CD4-positive, alpha-beta memory T cell (primary cell): ENCODE measurements around the gene APLP1. TPM values are rescaled to one million over a fixed set of nuclear protein-coding genes. Genes with fewer than 3 reads are reported as not detected.
A peak's percentile ranks its signal among the peaks of the same experiment; 100 is the strongest.

ENCODE experiments used
- CTCF ChIA-PET: fragments of 350-600 bp; sonication (Branson Sonifier 250); formaldehyde crosslinking; loops from one replicate; lab custom pipeline; 2021; ENCODE audit warnings: inconsistent platforms; ENCODE audit not compliant: partially characterized antibody; lab: Charles Lee
- POLR2A ChIA-PET: fragments of 350-600 bp; sonication (Branson Sonifier 250); formaldehyde crosslinking; loops from one replicate; lab custom pipeline; 2021; ENCODE audit not compliant: partially characterized antibody; lab: Charles Lee
- DNase-seq, 5 donors: peaks; one replicate each; pipeline versions ENCODE4 v3.0.0 to v3.0.0-alpha.2; 2020 to 2022; ENCODE audit warnings: mixed read lengths in 1 of 5
- H3K27ac ChIP-seq: one replicate; pipeline ENCODE4 v1.7.0; 2013; ENCODE audit warnings: low read depth, low read length
- H3K27me3 ChIP-seq: 2 replicates; pipeline ENCODE4 v1.7.0; 2013; ENCODE audit warnings: mild to moderate bottlenecking, low read length, moderate library complexity; ENCODE audit not compliant: insufficient read depth
- H3K36me3 ChIP-seq: 2 replicates; pipeline ENCODE4 v1.7.0; 2013; ENCODE audit warnings: mild to moderate bottlenecking, low read length, moderate library complexity; ENCODE audit not compliant: insufficient read depth
- H3K4me1 ChIP-seq: 2 replicates; pipeline ENCODE4 v1.7.0; 2013; ENCODE audit warnings: mild to moderate bottlenecking, low read length, moderate library complexity; ENCODE audit not compliant: insufficient read depth
- H3K4me3 ChIP-seq, 2 donors: one replicate each; pipeline ENCODE4 v1.7.0; 2013; ENCODE audit warnings: low read length in 2 of 2, mild to moderate bottlenecking in 1 of 2
- H3K9me3 ChIP-seq, 2 donors: one replicate each; pipeline ENCODE4 v1.7.0; 2013; ENCODE audit warnings: low read length in 2 of 2, control low read depth in 1 of 2; ENCODE audit not compliant: control insufficient read depth in 1 of 2
- H3K27ac Mint-ChIP-seq, 7 donors: one replicate each; pipeline ENCODE4 v1.8.0; 2020 to 2021; ENCODE audit warnings: mixed read lengths in 7 of 7, mild to moderate bottlenecking in 6 of 7, inconsistent platforms in 3 of 7, moderate library complexity in 3 of 7
- H3K27me3 Mint-ChIP-seq, 2 donors: one replicate each; pipeline ENCODE4 v1.8.0; 2020 to 2021; ENCODE audit warnings: mixed read lengths in 2 of 2
- H3K36me3 Mint-ChIP-seq, 2 donors: one replicate each; pipeline ENCODE4 v1.8.0; 2020 to 2021; ENCODE audit warnings: mixed read lengths in 2 of 2, inconsistent platforms in 1 of 2, mild to moderate bottlenecking in 1 of 2
- H3K4me1 Mint-ChIP-seq, 4 donors: one replicate each; pipeline ENCODE4 v1.8.0; 2020 to 2021; ENCODE audit warnings: mixed read lengths in 4 of 4, mild to moderate bottlenecking in 1 of 4
- H3K4me3 Mint-ChIP-seq, 8 donors: one replicate each; pipeline ENCODE4 v1.8.0; 2020 to 2021; ENCODE audit warnings: mixed read lengths in 8 of 8, mild to moderate bottlenecking in 7 of 8, moderate library complexity in 6 of 8, inconsistent platforms in 3 of 8
- H3K9me3 Mint-ChIP-seq, 8 donors: one replicate each; pipeline ENCODE4 v1.8.0; 2020 to 2021; ENCODE audit warnings: mixed read lengths in 8 of 8, mild to moderate bottlenecking in 5 of 8, inconsistent platforms in 3 of 8, moderate library complexity in 1 of 8
- intact Hi-C: fragments of 100-400 bp; cut with micrococcal nuclease; formaldehyde crosslinking; loops from one replicate; pipeline ENCODE4 v1.15.1; 2023
- polyA plus RNA-seq, 2 donors: library from polyadenylated mRNA; unstranded; fragments of 300-500 nt; fragmentation: Illumina TruSeq; gene quantifications; one replicate each; pipeline ENCODE4 v1.2.3, GENCODE V29; 2021
- total RNA-seq, 2 experiments: library from RNA; stranded (reverse); gene quantifications; one replicate each; pipeline ENCODE4 v1.2.3, GENCODE V29; 2021

Gene APLP1
- total and polyA plus RNA-seq, 4 experiments from 2014 or later, result 0.70 TPM; not detected in 3

GRCh38 chr19:35903550-35904179, 35.3 kb downstream of the APLP1 start:
- POLR2A ChIA-PET, result interaction anchor here (0.7 to 5.2 kb wide), 15 partner anchors 8 to 159 kb away, joined by 3 to 73 read pairs (median 6); partner anchors contain the start of genes LIN37, PSENEN and U2AF1L4
- Histone ChIP-seq H3K9me3 (no peaks in the 10 kb centered on the region), H3K27ac (peak overlapping the region; percentile 100), H3K4me1 (peaks cover 38% of the 10 kb centered on the region), H3K4me3 (peak overlapping the region; percentile 92 to 96), H3K27me3 (no peaks in the 10 kb centered on the region), H3K36me3 (no peaks in the 10 kb centered on the region)
- peak; percentile 88 to 95 (median 91) for DNase-seq
- no peaks in the 10 kb centered on the region for H3K27me3 Mint-ChIP-seq
- peak overlapping the region; percentile 92 to 99 (median 98) for H3K27ac Mint-ChIP-seq
- CTCF ChIA-PET, result interaction anchor here (0.5 to 3.8 kb wide), 4 partner anchors 22 to 314 kb away, joined by 3 to 13 read pairs (median 5); no protein-coding TSS in a partner anchor
- intact Hi-C loops, result loop anchor here (1.0 to 5.0 kb wide), 3 partner anchors 21 to 691 kb away; partner anchors contain the start of genes PSENEN and U2AF1L4
- H3K4me3 Mint-ChIP-seq, result peak overlapping the region; percentile 88 to 100 (median 99)
- peaks cover 2 to 24% of the 10 kb centered on the region in 2 donors for H3K36me3 Mint-ChIP-seq
- peaks cover 20 to 71% (median 40%) of the 10 kb centered on the region in 4 donors for H3K4me1 Mint-ChIP-seq
- H3K9me3 Mint-ChIP-seq, result no peaks in the 10 kb centered on the region

- POLR2A ChIA-PET, result interaction anchor here (1.4 to 5.2 kb wide), 7 partner anchors 7 to 159 kb away, joined by 4 to 73 read pairs (median 9); partner anchors contain the start of genes PSENEN and U2AF1L4
Measured at GRCh38 chr19:35904311-35905068, 36.1 kb downstream of the APLP1 start.

GRCh38 chr19:35905178-35905727, 36.9 kb downstream of the APLP1 start:
- H3K27me3 Mint-ChIP-seq, result no peaks in the 10 kb centered on the region
- Histone ChIP-seq H3K36me3 (no peaks in the 10 kb centered on the region), H3K4me1 (peaks cover 42% of the 10 kb centered on the region), H3K9me3 (no peaks in the 10 kb centered on the region), H3K4me3 (no peak overlapping the region), H3K27me3 (no peaks in the 10 kb centered on the region), H3K27ac (no peak overlapping the region)
- peaks cover 23 to 62% (median 43%) of the 10 kb centered on the region in 4 donors for H3K4me1 Mint-ChIP-seq
- DNase-seq, result no peak
- no peaks in the 10 kb centered on the region for H3K9me3 Mint-ChIP-seq
- ChIA-PET POLR2A (interaction anchor here (1.6 to 5.2 kb wide), 4 partner anchors 12 to 25 kb away, joined by 6 to 73 read pairs (median 11); no protein-coding TSS in a partner anchor), CTCF (interaction anchor here (1.0 to 3.8 kb wide), 3 partner anchors 23 to 54 kb away, joined by 3 to 13 read pairs (median 3); no protein-coding TSS in a partner anchor)
- peaks cover 0 to 14% of the 10 kb centered on the region in 2 donors for H3K36me3 Mint-ChIP-seq
- H3K27ac Mint-ChIP-seq, result peak overlapping the region; percentile 75 to 99 (median 92)
- intact Hi-C loops, result no loop called here
- peak overlapping the region in 1 of 8 donors; percentile 79 for H3K4me3 Mint-ChIP-seq

More at GRCh38 chr19:35904311-35905068, 36.1 kb downstream of the APLP1 start:
- Mint-ChIP-seq H3K36me3 (peaks cover 0 to 16% of the 10 kb centered on the region in 2 donors), H3K4me1 (peaks cover 23 to 70% (median 43%) of the 10 kb centered on the region in 4 donors), H3K4me3 (peak overlapping the region in 7 of 8 donors; percentile 26 to 79 (median 63)), H3K27me3 (no peaks in the 10 kb centered on the region), H3K9me3 (no peaks in the 10 kb centered on the region), H3K27ac (peak overlapping the region; percentile 92 to 99 (median 98))
- Histone ChIP-seq H3K9me3 (no peaks in the 10 kb centered on the region), H3K27ac (peak overlapping the region; percentile 100), H3K4me1 (peaks cover 42% of the 10 kb centered on the region), H3K4me3 (no peak overlapping the region), H3K36me3 (no peaks in the 10 kb centered on the region), H3K27me3 (no peaks in the 10 kb centered on the region)
- CTCF ChIA-PET, result interaction anchor here (0.5 to 3.8 kb wide), 3 partner anchors 27 to 313 kb away, joined by 3 to 13 read pairs (median 3); no protein-coding TSS in a partner anchor
- intact Hi-C loops, result loop anchor here (5.0 kb wide), 1 partner anchor 692 kb away; no protein-coding TSS in a partner anchor
- no peak for DNase-seq

DNA sequence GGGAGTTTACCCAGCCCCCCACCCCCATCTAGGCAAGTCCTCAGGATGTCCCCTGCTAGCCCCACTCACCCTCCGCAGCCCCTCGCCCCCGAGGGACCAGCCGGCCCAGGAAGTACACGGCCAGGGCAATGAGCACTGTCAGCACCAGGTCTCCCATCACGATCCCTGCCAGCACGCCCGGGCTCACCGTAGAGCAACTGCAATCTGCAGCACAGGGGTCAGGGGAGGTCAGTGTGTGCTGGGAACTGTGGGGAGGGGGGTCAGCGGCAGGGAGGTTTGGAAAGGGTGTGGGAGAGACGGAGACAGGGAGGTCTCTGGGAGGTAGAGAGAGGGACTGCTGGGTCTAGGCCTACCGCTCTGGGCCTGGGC, 39.0 kb downstream of the APLP1 start:
- Histone ChIP-seq H3K27me3 (no peaks in the 10 kb centered on the region), H3K4me1 (peaks cover 34% of the 10 kb centered on the region), H3K9me3 (no peaks in the 10 kb centered on the region), H3K36me3 (no peaks in the 10 kb centered on the region), H3K27ac (no peak overlapping the region), H3K4me3 (no peak overlapping the region)
- peak overlapping the region in 1 of 7 donors; percentile 66 for H3K27ac Mint-ChIP-seq
- CTCF ChIA-PET, result no interaction called here
- H3K27me3 Mint-ChIP-seq, result no peaks in the 10 kb centered on the region
- H3K36me3 Mint-ChIP-seq, result peaks cover 0 to 9% of the 10 kb centered on the region in 2 donors
- POLR2A ChIA-PET, result interaction anchor here (5.2 kb wide), 1 partner anchor 23 kb away, joined by 73 read pairs; no protein-coding TSS in a partner anchor
- H3K4me1 Mint-ChIP-seq, result peaks cover 15 to 50% (median 34%) of the 10 kb centered on the region in 4 donors
- intact Hi-C loops, result no loop called here
- no peak overlapping the region for H3K4me3 Mint-ChIP-seq
- H3K9me3 Mint-ChIP-seq, result no peaks in the 10 kb centered on the region
- no peak for DNase-seq

- H3K9me3 ChIP-seq, result no peaks in the 10 kb centered on the region
- peaks cover 15 to 45% (median 28%) of the 10 kb centered on the region in 4 donors for H3K4me1 Mint-ChIP-seq
- no peak for DNase-seq
- H3K36me3 Mint-ChIP-seq, result peaks cover 0 to 7% of the 10 kb centered on the region in 2 donors
- intact Hi-C loops, result no loop called here
- H3K4me3 ChIP-seq, result no peak within 1 kb of the TSS
- no peaks in the 10 kb centered on the region for H3K27me3 ChIP-seq
- H3K4me1 ChIP-seq, result peaks cover 29% of the 10 kb centered on the region
- H3K4me3 Mint-ChIP-seq, result peak within 1 kb of the TSS in 1 of 8 donors; percentile 29
- POLR2A ChIA-PET, result no interaction called here
- CTCF ChIA-PET, result interaction anchor here (1.3 kb wide), 1 partner anchor 23 kb away, joined by 4 read pairs; no protein-coding TSS in a partner anchor
- H3K27ac Mint-ChIP-seq, result peak within 1 kb of the TSS in 4 of 7 donors; percentile 66 to 93 (median 76)
- H3K27me3 Mint-ChIP-seq, result no peaks in the 10 kb centered on the region
- H3K36me3 ChIP-seq, result no peaks in the 10 kb centered on the region
- H3K27ac ChIP-seq, result no peak within 1 kb of the TSS
- no peaks in the 10 kb centered on the region for H3K9me3 Mint-ChIP-seq
Measured at GRCh38 chr19:35908010-35908441, 39.7 kb downstream of the APLP1 start, which contains the start of gene TYROBP. TSS of gene TYROBP (minus strand) at chr19:35908295. CDS start at chr19:35908228, 67 bp downstream.

DNA sequence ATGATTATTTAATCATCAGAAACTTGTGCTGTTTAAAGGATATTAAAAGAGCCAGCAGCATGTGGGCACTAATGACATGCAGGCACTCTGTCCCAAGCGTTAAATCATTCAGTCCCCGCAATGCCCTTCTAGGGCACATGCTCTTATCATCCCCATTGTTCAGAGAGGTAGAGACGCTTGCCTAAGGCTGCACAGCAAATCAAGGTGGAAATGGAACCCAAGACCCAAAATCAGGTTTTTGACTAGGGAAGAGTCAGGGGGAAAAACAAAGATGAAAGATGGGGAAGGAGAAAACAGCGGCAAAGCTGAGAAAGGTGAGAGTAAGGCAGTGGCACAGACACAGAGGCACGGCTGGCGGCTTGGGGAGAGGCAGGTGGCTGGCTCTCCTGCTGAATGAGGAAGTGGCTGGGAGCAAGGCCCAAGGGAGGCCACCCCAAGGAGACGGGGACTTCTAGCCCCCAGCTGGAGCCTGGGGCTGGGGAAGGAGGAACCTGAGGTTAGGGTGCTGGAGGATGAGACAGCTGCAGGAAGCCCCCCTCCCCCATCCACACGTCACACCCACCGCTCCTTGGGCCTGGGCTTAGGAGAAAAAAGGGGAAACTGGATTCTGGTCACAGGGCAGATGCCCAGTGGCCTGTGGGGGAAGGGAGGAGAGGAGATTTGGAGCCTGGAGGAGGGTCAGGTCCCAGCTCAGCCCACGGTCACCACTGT, 40.8 kb downstream of the APLP1 start:
- no peaks in the 10 kb centered on the region for H3K27me3 Mint-ChIP-seq
- H3K27ac Mint-ChIP-seq, result peak overlapping the region in 3 of 7 donors; percentile 63 to 93 (median 81)
- no peaks in the 10 kb centered on the region for H3K36me3 Mint-ChIP-seq
- CTCF ChIA-PET, result interaction anchor here (1.3 kb wide), 1 partner anchor 22 kb away, joined by 4 read pairs; no protein-coding TSS in a partner anchor
- POLR2A ChIA-PET, result interaction anchor here (0.8 kb wide), 1 partner anchor 9 kb away, joined by 3 read pairs; the partner anchor contains the start of gene NFKBID
- H3K27ac ChIP-seq, result no peak overlapping the region
- H3K36me3 ChIP-seq, result no peaks in the 10 kb centered on the region
- peaks cover 19% of the 10 kb centered on the region for H3K4me1 ChIP-seq
- H3K4me3 Mint-ChIP-seq, result no peak overlapping the region
- no peaks in the 10 kb centered on the region for H3K9me3 Mint-ChIP-seq
- H3K4me1 Mint-ChIP-seq, result peaks cover 11 to 34% (median 18%) of the 10 kb centered on the region in 4 donors
- no peaks in the 10 kb centered on the region for H3K27me3 ChIP-seq
- DNase-seq, result no peak
- intact Hi-C loops, result no loop called here
- no peaks in the 10 kb centered on the region for H3K9me3 ChIP-seq
- no peak overlapping the region for H3K4me3 ChIP-seq
